Hematopoietic multipotent progenitor cell treated with erythropoietin and hydrocortisone succinate and interleukin-3 and kit ligand, for 8 days (in vitro differentiated cells): ENCODE data around the gene PVALB.

Experiments
- DNase-seq: peaks from one replicate; pipeline ENCODE4 v3.0.0-alpha.2; 2015

PVALB gene

DNA sequence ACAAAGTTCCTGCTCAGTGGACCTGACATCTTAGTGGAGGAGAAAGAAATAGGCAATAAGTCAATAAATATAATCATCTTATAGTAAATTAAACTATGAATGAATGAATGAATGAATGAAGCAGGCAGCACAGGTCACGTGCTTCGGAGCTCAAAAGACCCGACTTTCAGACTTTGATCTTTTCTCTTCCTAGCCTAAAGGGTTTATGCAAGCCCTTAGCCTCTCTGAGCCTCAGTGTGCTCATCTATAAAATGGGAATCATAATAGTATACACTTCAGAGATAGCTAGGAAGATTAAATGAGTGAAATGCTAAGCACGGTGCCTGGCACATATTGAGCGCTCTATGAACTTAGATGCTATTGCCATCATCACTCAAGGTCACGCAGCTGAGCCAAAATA is 7.5 kb downstream of the PVALB start:
- DNase-seq, result no peak

DNA sequence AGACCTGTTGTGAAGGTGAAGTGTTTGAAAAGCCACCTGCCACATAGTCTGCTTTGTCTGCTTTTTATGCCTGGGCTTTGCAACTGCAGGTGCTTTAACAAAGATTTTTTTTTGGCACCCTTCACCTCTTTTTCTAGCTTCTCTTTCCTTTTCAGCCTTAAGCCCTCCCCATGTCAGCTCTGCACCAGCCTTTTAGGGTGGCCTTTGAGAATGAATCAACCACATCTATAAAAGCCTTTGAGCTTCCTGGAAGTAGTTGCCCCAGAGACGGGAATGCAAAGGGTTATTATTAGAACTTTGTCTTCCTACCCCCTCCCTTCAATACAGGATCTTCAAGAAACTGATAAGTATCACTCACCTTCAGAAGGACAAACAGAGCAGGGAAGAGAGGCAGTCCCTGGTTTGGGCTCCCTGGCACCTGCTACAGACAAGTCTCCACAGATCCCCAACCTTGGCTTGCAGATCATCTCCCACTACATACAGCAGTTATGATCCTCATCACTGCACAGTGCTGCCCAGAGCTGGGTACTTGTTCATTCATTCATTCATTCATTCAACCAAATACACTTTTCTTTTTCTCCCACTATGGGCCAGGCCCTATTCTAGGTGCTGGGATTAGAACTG is 8.0 kb downstream of the PVALB start:
- no peak for DNase-seq

DNA sequence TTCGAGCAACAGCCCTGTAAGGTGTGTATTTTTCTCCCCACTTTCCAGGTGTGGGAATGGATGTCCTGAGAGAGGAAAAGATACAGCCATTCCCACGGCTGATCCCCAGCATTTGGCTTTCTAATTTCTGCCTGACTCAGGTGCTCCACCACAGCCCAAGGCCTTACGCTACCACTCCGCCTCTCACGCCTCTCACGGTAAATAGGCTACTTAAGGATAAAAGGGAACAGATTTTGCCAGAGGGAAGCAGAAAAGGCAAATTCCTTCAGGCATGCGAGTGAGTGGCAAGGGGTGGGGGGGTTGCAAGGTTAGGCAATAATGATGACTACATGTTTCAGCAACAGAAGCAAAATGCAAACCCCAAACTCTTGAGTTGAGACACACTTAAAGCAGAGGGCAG is 9.2 kb downstream of the PVALB start:
- no peak for DNase-seq

DNA sequence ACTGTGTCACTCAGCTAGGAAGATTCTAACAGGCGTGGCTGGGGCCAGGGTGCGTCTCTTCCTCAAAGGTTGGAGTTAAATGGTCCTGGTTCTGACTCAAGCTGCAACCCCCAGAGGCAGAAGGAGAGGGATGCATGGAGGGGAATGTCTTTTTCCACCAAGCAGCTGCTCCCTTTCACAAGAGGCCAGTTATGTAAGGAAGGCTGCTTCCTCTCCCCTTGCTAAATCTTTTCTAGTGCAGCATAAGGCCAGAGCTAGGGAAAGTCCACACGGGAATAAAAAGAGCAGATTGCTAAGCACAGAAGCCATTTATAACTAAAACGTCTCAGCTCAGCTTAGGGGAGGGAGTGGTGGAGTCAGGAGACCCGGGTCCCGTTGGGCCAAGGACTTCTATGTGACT is 10.0 kb downstream of the PVALB start:
- no peak for DNase-seq

DNA sequence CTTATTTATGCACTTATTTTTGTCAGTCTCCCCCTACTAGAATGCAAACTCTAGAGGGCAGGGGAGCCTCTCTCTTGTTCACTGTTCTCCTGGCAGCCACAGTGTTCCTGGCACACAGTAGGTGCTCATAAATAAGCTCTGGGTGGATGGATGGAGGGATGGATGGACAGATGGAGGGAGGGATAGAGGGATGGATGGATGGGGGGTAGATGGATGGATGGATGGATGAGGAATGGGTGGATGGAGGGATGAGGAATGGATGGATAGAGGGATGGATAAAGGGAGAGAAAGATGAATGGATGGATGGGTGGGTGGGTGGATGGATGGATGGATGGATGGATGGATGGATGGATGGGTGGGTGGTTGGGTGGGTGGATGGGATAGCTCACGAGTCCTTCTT is 13.5 kb downstream of the PVALB start:
- no peak for DNase-seq

DNA sequence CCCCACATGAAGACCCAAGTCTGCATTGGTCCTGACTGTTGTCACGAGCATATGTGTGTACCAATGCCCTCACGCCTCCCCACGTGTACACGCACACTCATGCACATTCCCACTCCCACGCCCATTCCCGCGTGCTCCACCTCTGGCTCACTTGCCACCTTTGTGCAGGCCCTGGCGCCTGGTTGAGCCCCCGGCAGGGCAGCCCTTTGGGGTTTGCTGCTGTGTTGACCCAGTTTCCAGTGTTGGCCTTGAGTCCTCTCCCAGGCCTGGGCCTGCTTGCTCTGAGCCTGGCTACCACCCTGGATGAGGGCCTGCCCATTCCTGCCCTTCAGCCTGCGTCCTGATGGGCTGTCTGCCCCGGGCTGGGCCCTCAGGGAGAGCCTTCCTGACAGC is 18.2 kb downstream of the PVALB start:
- no peak for DNase-seq

DNA sequence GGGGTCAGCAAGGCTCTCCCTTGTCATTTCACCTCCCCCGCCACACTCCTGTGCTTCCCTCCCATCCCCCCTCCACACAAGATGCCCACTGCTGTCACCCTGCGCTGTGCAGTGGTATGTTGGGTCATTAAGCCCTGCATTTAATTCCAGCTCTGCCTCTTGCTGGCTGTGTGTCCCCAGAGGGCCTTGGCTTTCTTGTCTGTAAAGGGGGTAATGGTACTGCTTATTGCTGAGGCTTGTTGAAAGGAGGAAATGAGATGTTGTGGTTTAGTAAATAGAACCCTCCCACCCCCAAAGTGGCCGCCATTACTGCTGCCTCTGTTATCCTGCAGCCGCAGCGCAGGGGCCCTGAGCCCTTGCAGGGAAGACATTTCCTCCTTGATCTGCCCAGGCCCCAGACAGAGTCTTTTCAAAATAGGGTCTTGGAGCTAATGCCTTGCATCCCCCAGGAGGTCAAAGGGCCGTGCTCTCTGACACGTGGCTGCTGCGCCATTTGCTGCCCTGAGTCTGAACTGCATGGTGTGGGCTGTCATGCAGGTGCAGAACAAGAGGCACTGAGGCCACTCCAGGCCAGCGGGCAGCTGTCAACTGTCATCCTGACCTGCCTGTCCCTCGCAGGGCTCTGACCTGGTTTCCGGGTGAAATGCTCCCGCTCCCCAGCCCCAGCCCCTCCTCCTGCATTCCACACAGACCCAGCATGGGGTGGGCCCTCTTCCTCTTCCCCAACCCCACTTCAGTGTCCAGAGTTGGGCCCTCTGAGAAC is 18.7 kb downstream of the PVALB start:
- no peak for DNase-seq

DNA sequence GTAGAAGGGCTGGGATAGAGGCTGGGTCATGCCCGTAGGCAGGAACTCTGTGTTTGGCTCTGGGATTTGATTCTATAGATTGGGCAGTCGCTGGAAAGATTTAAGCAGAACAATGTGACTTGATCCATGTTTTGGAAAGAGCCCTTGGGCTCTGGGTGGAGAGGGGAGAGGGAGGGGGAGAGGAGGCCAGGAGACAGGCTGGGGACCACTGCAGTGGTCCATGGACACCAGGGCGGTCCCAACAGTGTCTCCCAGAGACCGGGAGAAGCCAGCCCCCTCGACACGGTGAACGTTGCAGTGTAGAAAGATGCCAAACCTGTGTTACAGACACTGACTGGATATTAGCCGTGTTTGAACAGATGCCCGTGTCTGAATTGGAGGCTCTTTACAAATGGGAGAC is 19.5 kb downstream of the PVALB start:
- DNase-seq, result no peak

DNA sequence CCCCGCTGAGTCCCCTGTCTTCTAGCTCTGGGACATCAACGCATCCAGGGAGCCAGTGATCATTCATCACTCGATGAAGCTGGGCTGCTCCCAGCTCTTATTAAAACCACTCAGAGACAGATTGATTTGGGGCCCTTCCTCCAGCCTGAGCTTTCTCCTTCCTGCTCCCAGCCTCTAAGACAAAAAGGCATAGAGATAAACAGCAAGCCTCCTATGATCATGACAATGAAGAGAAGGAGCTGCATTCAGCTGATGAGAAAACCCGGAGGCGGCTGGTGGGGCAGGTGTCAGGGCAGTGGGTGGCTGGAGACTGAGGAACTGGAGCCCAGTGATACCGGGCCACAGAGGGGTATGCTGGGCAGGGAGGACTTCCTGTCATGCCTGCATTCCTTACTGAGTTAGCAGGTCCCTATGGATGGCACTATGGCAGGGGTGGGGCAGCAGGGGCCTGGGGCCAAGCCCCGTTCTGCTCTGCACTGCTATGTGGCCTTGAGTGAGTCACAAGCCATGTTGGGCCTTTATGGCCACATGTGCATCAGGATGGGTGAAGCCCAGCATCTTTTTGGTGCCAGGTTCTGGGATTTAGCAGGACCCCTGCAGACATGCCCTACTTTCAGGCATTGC is 20.2 kb downstream of the PVALB start:
- DNase-seq, result no peak

DNA sequence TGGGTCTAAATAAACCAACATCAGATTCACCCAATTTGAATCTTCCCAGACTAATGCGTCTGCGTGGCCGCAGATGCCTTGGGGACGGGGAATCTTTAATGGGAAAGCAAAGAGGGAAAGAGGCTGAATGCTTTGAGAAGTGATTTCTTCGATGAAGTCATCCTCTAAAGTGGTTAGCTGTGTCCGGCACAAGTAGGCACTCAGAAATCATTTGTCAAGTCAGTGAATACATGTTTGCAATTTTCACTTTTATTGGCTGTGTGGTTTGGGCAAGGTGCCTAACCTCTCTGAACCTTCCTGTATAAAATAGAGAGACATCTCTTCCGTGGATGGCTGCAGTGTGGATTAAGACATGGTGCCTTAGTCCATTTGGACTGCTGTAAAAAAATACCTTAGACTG is 21.2 kb downstream of the PVALB start:
- no peak for DNase-seq

DNA sequence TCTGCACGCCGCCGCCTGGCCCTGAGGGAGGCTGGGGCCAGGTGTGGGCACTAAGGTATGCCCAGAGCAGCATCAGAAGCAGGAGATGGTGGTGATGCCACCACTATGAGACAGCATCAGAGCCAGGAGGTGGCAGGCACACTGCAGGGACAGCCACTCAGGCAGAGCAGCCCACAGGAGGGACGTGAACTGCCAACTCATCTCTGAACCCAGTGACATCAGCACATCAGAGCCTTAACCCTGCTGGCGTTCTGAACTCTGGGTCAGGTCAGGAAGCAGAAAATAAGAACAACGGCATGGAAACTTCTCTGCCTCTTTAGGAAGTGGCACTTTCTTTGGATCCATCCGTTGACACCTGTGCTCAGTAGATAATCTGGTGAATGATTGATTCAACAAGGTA is 26.2 kb downstream of the PVALB start:
- DNase-seq, result peak; percentile 15

DNA sequence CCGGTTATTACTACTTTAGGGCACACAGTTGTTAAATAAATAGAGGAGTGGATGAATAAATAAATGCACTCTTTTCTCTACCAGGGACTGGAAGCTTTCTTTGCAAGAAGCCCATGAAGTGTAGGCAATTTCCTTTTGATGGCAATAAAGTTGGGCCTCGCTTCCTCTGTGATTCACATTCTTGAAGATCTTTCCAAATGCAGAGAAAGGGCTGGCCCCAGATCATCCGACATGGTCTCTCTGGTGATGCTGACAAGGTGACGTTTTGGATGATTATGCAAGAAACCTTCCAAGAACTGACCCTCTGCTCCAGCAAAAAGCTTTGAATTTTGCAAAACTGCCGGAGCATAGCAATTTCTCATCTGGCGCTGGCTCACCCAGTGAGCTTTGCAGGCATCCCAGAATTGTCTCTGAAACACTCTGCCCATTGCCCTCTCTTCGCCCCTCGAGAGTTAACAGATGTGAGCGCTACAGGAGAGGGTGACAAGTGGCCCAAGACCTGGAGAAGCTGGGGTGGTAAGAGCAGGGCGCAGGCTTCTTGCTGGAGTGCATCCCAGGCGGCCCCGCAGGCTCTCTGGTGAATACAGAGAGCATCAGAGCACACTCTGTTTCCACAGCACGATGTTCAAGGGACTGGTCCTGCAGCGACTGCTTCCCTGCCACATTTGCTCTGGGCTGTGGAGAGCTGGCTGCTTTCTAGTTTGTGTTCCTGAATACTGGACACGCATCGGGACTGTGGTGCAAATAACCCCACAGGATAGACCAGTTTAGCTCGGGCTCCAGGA is 29.4 kb downstream of the PVALB start:
- no peak for DNase-seq

DNA sequence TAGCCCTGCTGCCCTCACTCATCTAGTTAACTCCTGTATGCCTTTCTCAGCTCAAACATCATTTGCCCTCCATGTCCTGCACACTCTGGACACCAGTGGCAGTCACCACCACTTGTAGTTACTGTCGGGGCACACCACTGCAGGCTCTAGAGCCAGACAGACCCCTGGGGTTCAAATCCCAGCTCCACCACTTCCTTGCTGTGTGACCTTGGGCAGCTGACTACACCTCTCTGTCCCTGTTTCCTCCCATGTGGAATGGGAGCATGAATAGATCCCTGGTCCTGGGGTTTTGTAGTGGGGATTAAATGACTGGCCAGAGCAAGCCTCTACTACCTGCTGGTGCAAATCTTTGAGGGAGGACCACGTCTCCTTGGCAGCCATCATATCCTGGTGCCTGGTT is 33.1 kb downstream of the PVALB start:
- no peak for DNase-seq

DNA sequence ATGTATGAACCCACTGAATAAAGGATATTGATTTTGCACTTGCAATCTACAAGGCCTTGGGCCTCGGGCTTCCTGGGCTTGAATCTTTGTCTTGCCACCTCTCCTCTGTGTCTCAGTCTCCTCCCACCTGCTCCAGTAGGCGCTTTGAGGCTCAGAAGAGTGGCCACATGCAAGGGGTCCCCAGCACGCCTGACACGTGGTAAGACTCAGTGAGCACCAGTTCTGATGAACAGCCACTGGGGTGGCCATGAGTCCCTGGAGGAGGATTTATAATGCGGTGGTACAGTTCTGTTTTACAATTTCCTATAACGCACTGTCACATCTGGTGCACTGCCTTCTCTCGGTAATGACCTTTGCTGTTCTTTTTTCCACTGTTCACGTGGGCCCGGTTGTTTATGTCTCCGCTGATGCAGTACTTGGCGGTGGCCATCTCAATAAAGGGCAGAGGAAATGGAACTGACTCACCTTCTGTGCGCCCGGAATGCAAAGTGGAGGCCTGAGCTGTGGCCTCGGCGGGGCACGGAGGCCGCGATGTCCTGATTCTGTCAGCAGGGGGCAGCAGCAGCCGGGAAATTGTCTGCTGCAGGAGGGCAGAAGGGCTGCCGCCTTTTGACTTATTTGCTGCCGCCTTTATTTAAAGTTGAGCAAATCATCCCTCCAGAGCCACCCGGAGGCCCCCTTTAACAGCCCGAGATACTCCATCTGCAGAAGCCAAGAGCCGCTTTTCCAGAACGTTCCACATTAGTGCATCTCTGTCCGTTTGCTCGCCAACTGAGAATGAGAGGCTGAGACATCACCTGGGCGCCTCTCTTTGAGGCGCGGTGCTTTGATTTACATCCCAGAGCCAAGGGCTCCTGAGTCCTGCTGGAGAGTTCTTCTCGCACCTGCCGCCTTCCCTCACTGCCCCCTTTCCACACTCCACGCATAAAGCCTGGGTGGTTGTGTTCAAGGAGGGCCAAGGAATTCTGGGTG is 34.9 kb downstream of the PVALB start:
- peak; percentile 71 for DNase-seq

DNA sequence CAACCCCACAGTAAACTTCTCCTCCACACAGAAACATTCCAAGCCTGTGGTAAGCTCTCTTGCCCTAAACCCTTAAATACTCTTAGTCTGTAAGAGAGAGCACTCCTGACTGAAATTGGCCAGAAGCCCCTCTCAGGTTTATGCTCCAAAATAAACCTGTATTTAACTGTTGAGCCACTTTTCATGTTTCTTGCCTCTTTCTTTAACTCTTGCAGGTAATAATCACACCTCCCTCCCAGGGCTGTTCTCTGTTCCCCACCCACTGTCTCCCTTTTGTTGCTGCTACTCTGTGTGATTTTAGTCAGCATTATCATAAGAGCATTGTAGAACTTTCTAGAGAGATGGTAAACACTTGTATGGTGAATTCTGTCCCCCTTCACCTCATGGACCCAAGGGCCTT is 38.8 kb downstream of the PVALB start:
- no peak for DNase-seq

DNA sequence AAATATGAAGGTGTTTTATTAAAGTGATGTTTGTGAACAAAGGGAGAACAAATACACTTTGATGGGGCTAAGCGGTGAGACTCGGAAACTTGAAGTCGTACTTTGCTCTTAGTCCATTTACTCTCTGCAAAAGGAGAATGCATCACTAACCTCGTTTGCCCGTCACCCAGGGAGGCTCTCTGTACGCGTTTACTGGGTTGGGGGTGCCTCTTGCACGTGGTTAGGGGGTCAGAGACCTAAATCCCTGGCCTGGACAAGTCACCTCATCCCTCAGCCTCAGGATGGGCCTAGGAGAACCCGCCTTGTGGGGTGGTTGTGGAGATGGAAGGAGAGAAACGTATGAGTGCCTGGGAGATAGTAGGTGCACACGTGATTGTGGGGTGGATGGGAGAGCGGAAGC is 40.1 kb downstream of the PVALB start:
- DNase-seq, result peak; percentile 14

DNA sequence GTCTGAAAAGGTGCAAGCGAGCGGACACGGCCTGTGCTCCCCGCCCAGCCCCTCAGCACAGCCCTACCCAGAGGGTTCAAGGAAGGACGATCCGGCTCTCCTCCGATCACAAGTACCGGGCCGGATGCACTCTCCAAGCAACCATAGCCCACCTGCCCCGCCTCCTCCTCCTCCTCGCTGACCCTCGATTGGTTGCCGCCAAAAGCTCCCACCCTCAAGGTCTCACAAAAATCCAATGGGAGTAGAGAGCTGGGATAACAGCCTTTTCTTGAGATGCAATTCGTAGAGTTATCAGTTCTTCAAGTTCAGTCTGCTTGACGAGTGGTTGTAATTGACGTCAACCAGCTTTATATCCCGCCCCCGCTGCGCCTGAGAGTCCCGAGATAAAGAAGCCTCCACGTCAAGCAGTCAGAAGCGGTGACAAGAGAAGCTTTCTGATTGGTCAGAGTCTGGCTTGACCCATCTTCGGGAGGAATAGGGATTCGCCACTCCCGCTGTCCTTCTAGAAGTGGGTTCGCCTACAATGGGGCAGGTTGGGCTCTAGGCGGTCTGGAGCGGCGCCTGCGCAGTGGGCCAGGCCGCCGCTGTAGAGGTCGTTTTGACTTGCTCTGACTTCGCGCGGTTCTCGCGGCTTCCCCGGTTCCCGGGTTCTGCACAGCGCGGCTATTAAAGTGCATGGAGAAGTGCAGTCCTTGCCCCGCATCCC is 40.7 kb downstream of the PVALB start, which contains the start of gene IFT27:
Gene IFT27, minus strand, starts transcription at position 156 of the 706 bp plus-strand sequence. CDS start 412 bp downstream, outside the sequence.
- DNase-seq, result peak; percentile 100

DNA sequence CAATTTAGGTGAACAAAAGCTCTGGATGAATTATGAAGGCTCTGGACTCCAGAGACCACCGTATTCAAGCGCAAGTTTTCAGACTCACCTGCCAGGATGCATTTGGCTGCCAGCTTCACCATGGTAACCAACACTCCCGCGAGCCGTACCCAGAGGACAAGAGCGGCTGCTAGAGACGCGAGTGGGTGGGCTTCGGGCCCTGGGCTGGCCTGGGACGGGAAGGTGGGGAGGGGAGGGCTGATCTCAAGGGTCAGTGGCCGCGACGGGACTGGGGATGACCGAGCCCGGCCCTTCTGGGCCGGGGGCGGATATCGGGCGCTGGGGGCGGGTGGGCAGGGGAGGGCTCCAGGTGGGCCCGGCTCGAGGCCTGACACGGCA is 41.3 kb downstream of the PVALB start:
- DNase-seq, result peak; percentile 13

DNA sequence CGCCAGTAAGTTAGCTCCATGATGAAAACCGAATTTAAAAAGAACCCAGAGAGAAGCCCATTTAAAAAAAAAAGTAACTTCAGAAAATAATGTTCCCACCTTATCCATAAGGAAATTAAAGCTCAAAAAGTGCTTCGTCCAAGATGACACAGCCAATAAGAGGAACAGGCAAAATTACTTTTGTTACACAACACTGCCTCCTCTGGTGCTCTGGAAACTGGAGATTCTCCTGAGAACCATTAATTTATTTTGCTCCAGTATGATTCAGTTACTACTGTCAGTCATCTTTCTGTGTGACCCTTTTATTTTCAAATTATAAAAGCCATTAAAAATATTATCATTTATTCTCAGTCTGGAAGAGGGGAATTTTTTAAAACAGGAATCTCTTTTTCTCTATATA is 42.9 kb downstream of the PVALB start:
- peak; percentile 64 for DNase-seq

DNA sequence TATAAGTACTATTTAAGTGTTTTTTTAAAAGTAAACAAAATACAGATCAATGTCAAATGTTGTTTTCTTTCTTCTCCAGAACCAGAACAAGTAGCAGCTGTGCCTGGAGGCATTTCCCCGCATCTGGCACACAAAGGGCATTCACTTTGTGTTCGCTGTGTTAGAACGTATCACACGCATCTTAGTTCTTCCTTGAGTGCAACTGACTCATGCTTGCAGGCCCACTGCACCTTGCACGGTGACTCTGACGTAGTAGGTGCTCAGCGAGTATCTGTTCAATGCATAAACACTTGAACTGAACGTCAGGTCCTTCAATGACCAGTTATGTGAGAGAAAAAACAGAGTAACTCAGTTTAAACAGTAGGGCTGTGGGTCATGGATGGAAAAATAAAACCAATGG is 44.4 kb downstream of the PVALB start:
- DNase-seq, result no peak

DNA sequence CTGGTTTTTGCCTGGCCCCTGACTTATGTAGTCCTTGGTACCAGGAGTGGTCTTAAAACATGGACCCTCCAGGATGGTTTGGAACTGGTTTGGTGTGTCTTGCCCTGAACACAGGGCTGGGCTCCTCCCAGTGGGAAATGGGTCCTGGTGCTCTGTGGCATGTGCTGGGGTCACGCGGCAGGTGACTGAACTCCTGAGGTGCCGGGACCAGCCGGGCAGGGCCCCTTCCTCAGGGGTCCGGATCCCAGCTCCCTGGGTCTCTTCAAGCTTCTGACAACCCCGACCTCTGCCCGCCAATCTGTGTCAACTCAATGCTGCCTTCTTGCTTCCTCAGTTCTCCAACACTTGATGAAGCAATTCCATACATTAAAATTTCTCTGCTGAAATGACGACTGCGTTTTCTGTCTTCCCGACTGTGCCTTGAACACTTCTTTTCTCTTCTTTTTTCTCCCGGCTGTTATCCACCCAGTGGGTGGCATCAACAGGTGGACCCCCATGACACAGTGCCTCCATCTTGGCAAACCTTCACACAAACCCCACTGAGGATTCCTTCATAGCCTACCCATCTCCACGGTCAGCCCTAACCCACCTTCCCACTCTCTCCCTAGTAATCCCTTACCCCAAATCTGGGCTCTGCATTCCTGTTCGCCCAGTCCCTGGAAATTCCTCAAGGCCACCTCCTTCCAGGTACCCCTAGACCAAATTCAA is 45.3 kb downstream of the PVALB start:
- no peak for DNase-seq
